ENCODE measurements around the gene VPS13C. TPM values are rescaled to one million over a fixed set of nuclear protein-coding genes. Genes with fewer than 3 reads are reported as not detected.

The VPS13C gene
- total and polyA plus RNA-seq, 5 donors from 2014 or later: 11.2 to 150 (median 14.3) TPM

- no peak overlapping the region for H3K27ac Mint-ChIP-seq
- no peaks in the 10 kb centered on the region for H3K27me3 Mint-ChIP-seq
- H3K36me3 Mint-ChIP-seq: peaks cover 38% of the 10 kb centered on the region
- no peak for DNase-seq
- H3K4me3 ChIP-seq (ENCODE audit: low read depth, low read length): no peak overlapping the region
- H3K4me3 Mint-ChIP-seq: no peak overlapping the region
- H3K4me1 Mint-ChIP-seq: peaks cover 0 to 8% (median 3%) of the 10 kb centered on the region in 4 donors
- no peaks in the 10 kb centered on the region for H3K9me3 ChIP-seq (ENCODE audit: control insufficient read depth in 2 of 2, low read length in 2 of 2)
- no peaks in the 10 kb centered on the region for H3K9me3 Mint-ChIP-seq
- no peaks in the 10 kb centered on the region for H3K4me1 ChIP-seq (ENCODE audit: control insufficient read depth, insufficient read depth, low read length, poor library complexity, severe bottlenecking)
- peaks cover 69% of the 10 kb centered on the region for H3K36me3 ChIP-seq (ENCODE audit: control insufficient read depth, insufficient read depth, low read length)
- H3K27ac ChIP-seq (ENCODE audit: insufficient read depth, low read length, poor library complexity, severe bottlenecking): no peak overlapping the region
- no peaks in the 10 kb centered on the region for H3K27me3 ChIP-seq (ENCODE audit: control insufficient read depth, insufficient read depth, low read length)
- ATAC-seq (ENCODE audit: low read depth in 2 of 2): no peak
Measured at GRCh38 chr15:61921093-61921492, 139.2 kb downstream of the VPS13C start.

GRCh38 chr15:61917457-61917856 is 142.8 kb downstream of the VPS13C start:
- DNase-seq (no peak), ATAC-seq (ENCODE audit: low read depth in 2 of 2) (no peak)
- Mint-ChIP-seq H3K36me3 (peaks cover 36% of the 10 kb centered on the region), H3K9me3 (no peaks in the 10 kb centered on the region), H3K4me1 (peaks cover 0 to 13% (median 3%) of the 10 kb centered on the region in 4 donors), H3K4me3 (no peak overlapping the region), H3K27ac (no peak overlapping the region), H3K27me3 (no peaks in the 10 kb centered on the region)
- Histone ChIP-seq H3K4me3 (ENCODE audit: low read depth, low read length) (no peak overlapping the region), H3K27ac (ENCODE audit: insufficient read depth, low read length, poor library complexity, severe bottlenecking) (no peak overlapping the region), H3K4me1 (ENCODE audit: control insufficient read depth, insufficient read depth, low read length, poor library complexity, severe bottlenecking) (no peaks in the 10 kb centered on the region), H3K27me3 (ENCODE audit: control insufficient read depth, insufficient read depth, low read length) (no peaks in the 10 kb centered on the region), H3K36me3 (ENCODE audit: control insufficient read depth, insufficient read depth, low read length) (peaks cover 77% of the 10 kb centered on the region), H3K9me3 (ENCODE audit: control insufficient read depth in 2 of 2, low read length in 2 of 2) (no peaks in the 10 kb centered on the region)

DNA sequence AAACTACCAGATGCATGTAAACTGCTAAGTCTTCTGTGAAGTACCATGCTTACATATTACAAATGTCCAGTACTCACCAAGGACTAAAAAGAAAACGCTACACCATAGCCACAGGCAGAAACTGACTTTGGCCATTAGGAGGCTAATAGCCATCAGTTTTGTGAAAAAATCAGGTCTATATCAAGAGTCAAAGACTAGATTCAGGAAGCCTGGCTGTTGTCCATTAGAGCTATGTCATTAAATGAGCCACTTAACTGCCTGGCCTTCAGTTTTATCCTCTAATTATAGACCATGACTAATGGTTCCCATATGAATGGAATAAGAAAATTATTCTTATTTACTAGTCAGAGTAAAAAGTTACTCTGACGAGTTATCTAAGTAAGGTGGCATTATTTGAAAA is 144.1 kb downstream of the VPS13C start:
- no peak for ATAC-seq (ENCODE audit: low read depth in 2 of 2)
- no peak for DNase-seq
- Histone ChIP-seq H3K9me3 (ENCODE audit: control insufficient read depth in 2 of 2, low read length in 2 of 2) (no peaks in the 10 kb centered on the region), H3K27ac (ENCODE audit: insufficient read depth, low read length, poor library complexity, severe bottlenecking) (no peak overlapping the region), H3K36me3 (ENCODE audit: control insufficient read depth, insufficient read depth, low read length) (peaks cover 74% of the 10 kb centered on the region), H3K4me3 (ENCODE audit: low read depth, low read length) (no peak overlapping the region), H3K27me3 (ENCODE audit: control insufficient read depth, insufficient read depth, low read length) (no peaks in the 10 kb centered on the region), H3K4me1 (ENCODE audit: control insufficient read depth, insufficient read depth, low read length, poor library complexity, severe bottlenecking) (no peaks in the 10 kb centered on the region)
- Mint-ChIP-seq H3K27ac (no peak overlapping the region), H3K9me3 (no peaks in the 10 kb centered on the region), H3K36me3 (peaks cover 34% of the 10 kb centered on the region), H3K4me3 (no peak overlapping the region), H3K27me3 (no peaks in the 10 kb centered on the region), H3K4me1 (peaks cover 0 to 13% (median 3%) of the 10 kb centered on the region in 4 donors)

GRCh38 chr15:61915640-61916039 is 144.6 kb downstream of the VPS13C start:
- Mint-ChIP-seq H3K4me3 (no peak overlapping the region), H3K9me3 (no peaks in the 10 kb centered on the region), H3K27ac (no peak overlapping the region), H3K27me3 (no peaks in the 10 kb centered on the region), H3K36me3 (peaks cover 37% of the 10 kb centered on the region), H3K4me1 (peaks cover 0 to 13% (median 3%) of the 10 kb centered on the region in 4 donors)
- Histone ChIP-seq H3K27me3 (ENCODE audit: control insufficient read depth, insufficient read depth, low read length) (no peaks in the 10 kb centered on the region), H3K4me1 (ENCODE audit: control insufficient read depth, insufficient read depth, low read length, poor library complexity, severe bottlenecking) (no peaks in the 10 kb centered on the region), H3K36me3 (ENCODE audit: control insufficient read depth, insufficient read depth, low read length) (peaks cover 74% of the 10 kb centered on the region), H3K4me3 (ENCODE audit: low read depth, low read length) (no peak overlapping the region), H3K9me3 (ENCODE audit: control insufficient read depth in 2 of 2, low read length in 2 of 2) (no peaks in the 10 kb centered on the region), H3K27ac (ENCODE audit: insufficient read depth, low read length, poor library complexity, severe bottlenecking) (no peak overlapping the region)
- DNase-seq (no peak), ATAC-seq (ENCODE audit: low read depth in 2 of 2) (no peak)

DNA sequence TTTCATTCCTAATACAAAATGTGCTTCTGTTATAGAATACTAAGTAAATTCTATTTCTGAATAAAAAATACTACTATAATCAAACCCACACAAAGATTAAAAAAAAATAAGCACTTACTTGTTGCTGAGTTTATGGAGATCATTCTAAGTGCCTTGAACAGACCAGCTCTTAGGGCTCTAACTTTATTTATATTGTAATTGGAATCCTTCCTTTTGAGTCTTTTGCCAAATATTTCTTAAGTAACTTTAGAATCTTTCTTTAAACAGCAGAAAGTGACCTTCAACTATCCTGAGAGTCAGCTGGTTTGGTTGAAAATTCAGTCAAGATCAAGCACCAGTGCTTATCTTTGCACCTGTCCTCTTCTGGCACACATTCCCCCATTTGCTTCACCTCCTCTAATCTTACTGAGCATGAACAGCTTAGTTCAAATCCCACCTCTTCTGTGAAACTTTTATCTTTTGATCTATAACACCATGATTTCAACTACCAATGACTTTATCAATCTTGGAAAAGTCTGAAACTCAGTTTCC is 149.3 kb downstream of the VPS13C start:
- Histone ChIP-seq H3K27ac (ENCODE audit: insufficient read depth, low read length, poor library complexity, severe bottlenecking) (no peak overlapping the region), H3K27me3 (ENCODE audit: control insufficient read depth, insufficient read depth, low read length) (no peaks in the 10 kb centered on the region), H3K9me3 (ENCODE audit: control insufficient read depth in 2 of 2, low read length in 2 of 2) (no peaks in the 10 kb centered on the region), H3K4me3 (ENCODE audit: low read depth, low read length) (no peak overlapping the region), H3K4me1 (ENCODE audit: control insufficient read depth, insufficient read depth, low read length, poor library complexity, severe bottlenecking) (no peaks in the 10 kb centered on the region), H3K36me3 (ENCODE audit: control insufficient read depth, insufficient read depth, low read length) (peaks cover 82% of the 10 kb centered on the region)
- Mint-ChIP-seq H3K4me3 (no peak overlapping the region), H3K4me1 (peaks cover 0 to 12% (median 0%) of the 10 kb centered on the region in 4 donors), H3K27me3 (no peaks in the 10 kb centered on the region), H3K27ac (no peak overlapping the region), H3K9me3 (peaks cover 0 to 1% (median 0%) of the 10 kb centered on the region in 7 donors), H3K36me3 (peaks cover 52% of the 10 kb centered on the region)
- DNase-seq (no peak), ATAC-seq (ENCODE audit: low read depth in 2 of 2) (no peak)

DNA sequence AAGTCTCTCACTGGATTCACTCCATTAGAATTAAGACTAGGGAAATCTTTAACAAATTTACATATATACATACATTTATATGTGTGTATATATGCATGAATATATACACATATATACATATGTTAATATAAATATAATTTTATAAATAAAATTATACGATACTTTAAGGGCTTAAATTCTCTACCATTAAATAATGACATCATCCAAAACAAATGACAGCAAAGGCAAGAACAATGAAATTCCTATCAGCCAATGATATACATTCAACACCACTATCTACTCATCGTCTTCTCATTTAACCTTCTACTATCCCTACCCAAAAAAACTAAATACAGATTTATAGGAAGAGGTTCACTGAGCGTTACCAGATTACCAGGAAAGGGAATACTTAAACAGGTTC is 152.0 kb downstream of the VPS13C start:
- no peak for DNase-seq
- H3K9me3 Mint-ChIP-seq: peaks cover 0 to 4% (median 2%) of the 10 kb centered on the region in 7 donors
- no peak overlapping the region for H3K27ac Mint-ChIP-seq
- no peaks in the 10 kb centered on the region for H3K27me3 ChIP-seq (ENCODE audit: control insufficient read depth, insufficient read depth, low read length)
- no peaks in the 10 kb centered on the region for H3K27me3 Mint-ChIP-seq
- no peak for ATAC-seq (ENCODE audit: low read depth in 2 of 2)
- H3K4me1 ChIP-seq (ENCODE audit: control insufficient read depth, insufficient read depth, low read length, poor library complexity, severe bottlenecking): no peaks in the 10 kb centered on the region
- peaks cover 0 to 13% (median 3%) of the 10 kb centered on the region in 4 donors for H3K4me1 Mint-ChIP-seq
- H3K9me3 ChIP-seq (ENCODE audit: control insufficient read depth in 2 of 2, low read length in 2 of 2): no peaks in the 10 kb centered on the region
- H3K4me3 ChIP-seq (ENCODE audit: low read depth, low read length): no peak overlapping the region
- H3K4me3 Mint-ChIP-seq: no peak overlapping the region
- peaks cover 61% of the 10 kb centered on the region for H3K36me3 Mint-ChIP-seq
- peaks cover 74% of the 10 kb centered on the region for H3K36me3 ChIP-seq (ENCODE audit: control insufficient read depth, insufficient read depth, low read length)
- no peak overlapping the region for H3K27ac ChIP-seq (ENCODE audit: insufficient read depth, low read length, poor library complexity, severe bottlenecking)

GRCh38 chr15:61907753-61908086 is 152.5 kb downstream of the VPS13C start:
- Mint-ChIP-seq H3K4me3 (no peak overlapping the region), H3K36me3 (peaks cover 62% of the 10 kb centered on the region), H3K27me3 (no peaks in the 10 kb centered on the region), H3K4me1 (peaks cover 0 to 13% (median 3%) of the 10 kb centered on the region in 4 donors), H3K27ac (no peak overlapping the region), H3K9me3 (peaks cover 0 to 4% (median 2%) of the 10 kb centered on the region in 7 donors)
- no peaks in the 10 kb centered on the region for H3K9me3 ChIP-seq (ENCODE audit: control insufficient read depth in 2 of 2, low read length in 2 of 2)
- DNase-seq: no peak
- no peak for ATAC-seq (ENCODE audit: low read depth in 2 of 2)
- H3K27ac ChIP-seq (ENCODE audit: insufficient read depth, low read length, poor library complexity, severe bottlenecking): no peak overlapping the region
- peaks cover 76% of the 10 kb centered on the region for H3K36me3 ChIP-seq (ENCODE audit: control insufficient read depth, insufficient read depth, low read length)
- no peaks in the 10 kb centered on the region for H3K27me3 ChIP-seq (ENCODE audit: control insufficient read depth, insufficient read depth, low read length)
- no peaks in the 10 kb centered on the region for H3K4me1 ChIP-seq (ENCODE audit: control insufficient read depth, insufficient read depth, low read length, poor library complexity, severe bottlenecking)
- H3K4me3 ChIP-seq (ENCODE audit: low read depth, low read length): no peak overlapping the region

DNA sequence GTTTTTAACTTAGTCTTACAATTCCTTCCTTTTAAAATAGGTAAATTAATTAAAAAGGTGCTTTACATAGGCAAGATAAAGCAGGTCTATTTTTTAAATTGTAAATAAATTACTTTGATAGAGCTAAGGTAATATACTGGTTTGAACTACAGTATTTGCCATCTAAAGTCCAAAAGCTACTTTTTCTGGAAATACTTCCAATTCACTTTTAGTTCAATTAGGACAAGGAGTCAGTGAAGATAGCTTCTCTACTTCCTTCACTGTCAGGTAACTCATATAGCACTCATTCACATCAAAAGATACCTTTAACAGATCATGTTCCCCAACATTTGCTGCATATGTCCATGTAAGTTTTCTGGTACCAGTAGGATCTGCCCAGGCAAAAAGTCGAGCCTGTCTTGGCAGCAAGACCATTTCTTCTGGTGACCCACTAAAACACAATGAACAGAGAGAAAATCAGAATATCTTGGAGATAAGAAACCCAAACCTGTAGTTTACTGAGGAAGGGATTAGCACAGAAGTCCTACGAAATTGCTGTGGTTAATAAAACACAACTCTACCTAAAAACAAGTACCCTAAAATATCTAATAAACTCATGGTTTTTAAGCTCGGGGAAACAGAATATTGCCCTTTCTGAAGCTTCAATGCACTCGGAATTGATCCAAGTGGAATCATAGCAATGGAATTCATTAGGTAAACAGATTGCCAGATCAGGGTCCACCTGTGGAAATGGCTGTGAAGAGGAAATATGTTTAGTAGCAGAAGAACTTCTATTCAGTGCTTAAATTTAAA is 153.1 kb downstream of the VPS13C start:
- Mint-ChIP-seq H3K9me3 (peaks cover 0 to 7% (median 4%) of the 10 kb centered on the region in 7 donors), H3K27ac (no peak overlapping the region), H3K36me3 (peaks cover 68% of the 10 kb centered on the region), H3K27me3 (no peaks in the 10 kb centered on the region), H3K4me1 (peaks cover 0 to 13% (median 3%) of the 10 kb centered on the region in 4 donors), H3K4me3 (no peak overlapping the region)
- ATAC-seq (ENCODE audit: low read depth in 2 of 2) (no peak), DNase-seq (no peak)
- no peak overlapping the region for H3K27ac ChIP-seq (ENCODE audit: insufficient read depth, low read length, poor library complexity, severe bottlenecking)
- no peaks in the 10 kb centered on the region for H3K4me1 ChIP-seq (ENCODE audit: control insufficient read depth, insufficient read depth, low read length, poor library complexity, severe bottlenecking)
- H3K9me3 ChIP-seq (ENCODE audit: control insufficient read depth in 2 of 2, low read length in 2 of 2): no peaks in the 10 kb centered on the region
- H3K4me3 ChIP-seq (ENCODE audit: low read depth, low read length): no peak overlapping the region
- peaks cover 79% of the 10 kb centered on the region for H3K36me3 ChIP-seq (ENCODE audit: control insufficient read depth, insufficient read depth, low read length)
- no peaks in the 10 kb centered on the region for H3K27me3 ChIP-seq (ENCODE audit: control insufficient read depth, insufficient read depth, low read length)

Data from CD4-positive, CD25-positive, alpha-beta regulatory T cell (primary cell).